ENCODE results near the gene CRCP.

- TF ChIP-seq CTCF (IDR thresholded peaks at IDR 0.05) (no peak), POLR2A (IDR thresholded peaks at IDR 0.05) (no peak)
Measured at GRCh38 chr7:66202441-66202840, 87.8 kb downstream of the CRCP start.

All from body of pancreas (tissue), 4 donors.